Lung (tissue), 12 donors: ENCODE measurements around the gene C4orf36. TPM values are rescaled to one million over a fixed set of nuclear protein-coding genes. Genes with fewer than 3 reads are reported as not detected.
"Not testable (repeated sequence)": the region's sequence is repeated elsewhere in the genome, so short reads cannot be mapped to it uniquely, and the experiment has no call there.

Experiments used
- ATAC-seq: fragments of 200-7000 bp; cut with Tn5 transposase; one replicate; pipeline ENCODE4 v1.9.1; 2020; ENCODE audit warnings: moderate number of reproducible peaks; ENCODE audit not compliant: insufficient read depth, low FRiP score
- DNase-seq, 3 donors: peaks; one replicate each; pipeline ENCODE4 v3.0.0-alpha.2; 2013 to 2017
- H3K27ac ChIP-seq, 2 donors: one replicate each; pipeline ENCODE4 v1.5.1; 2013; ENCODE audit warnings: mild to moderate bottlenecking in 2 of 2, moderate library complexity in 2 of 2, control low read depth in 1 of 2, inconsistent platforms in 1 of 2, low read depth in 1 of 2, low read length in 1 of 2
- H3K27me3 ChIP-seq, 3 donors: one replicate each; pipeline ENCODE4 v1.5.1; 2013; ENCODE audit warnings: low read length in 2 of 3; ENCODE audit not compliant: control insufficient read depth in 3 of 3, insufficient read depth in 3 of 3
- H3K36me3 ChIP-seq, 4 donors: one replicate each; pipeline ENCODE4 v1.5.1; 2013; ENCODE audit warnings: low read length in 4 of 4, mild to moderate bottlenecking in 1 of 4, moderate library complexity in 1 of 4; ENCODE audit not compliant: control insufficient read depth in 4 of 4, insufficient read depth in 4 of 4
- H3K4me1 ChIP-seq, 5 donors: one replicate each; pipeline ENCODE4 v1.5.1; 2013; ENCODE audit warnings: low read length in 5 of 5, mild to moderate bottlenecking in 2 of 5, moderate library complexity in 1 of 5; ENCODE audit not compliant: control insufficient read depth in 5 of 5, insufficient read depth in 5 of 5
- H3K4me3 ChIP-seq: one replicate; pipeline ENCODE4 v1.5.1; 2013; ENCODE audit warnings: mild to moderate bottlenecking, control low read depth, moderate library complexity
- H3K9ac ChIP-seq, 2 donors: one replicate each; pipeline ENCODE4 v1.5.1; 2013; ENCODE audit warnings: low read length in 2 of 2, control low read depth in 1 of 2; ENCODE audit not compliant: insufficient read depth in 1 of 2
- H3K9me3 ChIP-seq, 4 donors: one replicate each; pipeline ENCODE4 v1.5.1; 2013; ENCODE audit warnings: low read length in 3 of 4, mild to moderate bottlenecking in 1 of 4, moderate library complexity in 1 of 4; ENCODE audit not compliant: control insufficient read depth in 4 of 4, insufficient read depth in 3 of 4
- WGBS, 2 donors: extraction: QIAGEN DNeasy Blood & Tissue Kit; methylation state at CpG; one replicate each; pipeline ENCODE4 v1.1.7; 2013; 5-methylcytosine and 5-hydroxymethylcytosine counted together
- polyA plus RNA-seq, 2 donors: library from polyadenylated mRNA; stranded (reverse); fragments of 200-250 nt; gene quantifications; one replicate each; pipeline ENCODE4 v1.2.1, GENCODE V29; 2013
- total RNA-seq, 2 donors: library from RNA; depleted of rRNA in 1 of 2; stranded (reverse); fragments of >200 nt in 1 of 2; gene quantifications; one replicate each; pipeline ENCODE4 v1.2.1, GENCODE V29; 2014 to 2021
- TF ChIP-seq, protein P1 (sequence below): IDR thresholded peaks from 2 replicates; pipeline ENCODE4 v1.5.1; 2012; ENCODE audit warnings: mild to moderate bottlenecking; ENCODE audit errors: control extremely low read depth, extremely low read depth
- donor health status: control.
- donor health status: control.
- donor health status: Bipolar disorder and iron deficiency.
- donor health status: healthy.
- donor health status: DM: yes; HTN: yes; CAD: no.

C4orf36 gene
- total and polyA plus RNA-seq, 4 donors = 0.61 to 3.3 (median 1.4) TPM

DNA sequence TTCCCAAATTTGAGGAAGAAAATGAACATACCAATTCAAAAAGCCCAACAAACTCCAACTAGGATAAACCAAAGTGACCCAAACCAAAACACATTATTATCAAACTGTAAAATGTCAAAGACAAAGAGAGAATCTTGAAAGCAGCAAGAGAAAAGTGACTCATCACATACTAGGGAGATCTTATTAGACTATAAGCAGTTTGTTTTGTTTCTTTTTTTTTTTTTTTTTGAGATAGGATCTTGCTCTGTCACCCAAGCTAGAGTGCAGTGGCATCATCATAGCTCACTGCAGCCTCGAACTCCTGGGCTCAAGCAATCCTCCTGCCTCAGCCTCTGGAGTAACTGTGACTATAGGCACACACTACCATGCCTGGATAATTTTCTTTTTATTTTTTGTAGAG lies 12.6 kb downstream of the C4orf36 start:
- Histone ChIP-seq H3K4me3 (no peak overlapping the region), H3K27me3 (no peaks in the 10 kb centered on the region), H3K36me3 (no peaks in the 10 kb centered on the region), H3K27ac (no peak overlapping the region), H3K4me1 (no peaks in the 10 kb centered on the region), H3K9me3 (peaks cover 0 to 14% (median 9%) of the 10 kb centered on the region in 4 donors), H3K9ac (no peak overlapping the region)
- ATAC-seq (no peak), DNase-seq (no peak)
- TF ChIP-seq, protein P1, sequence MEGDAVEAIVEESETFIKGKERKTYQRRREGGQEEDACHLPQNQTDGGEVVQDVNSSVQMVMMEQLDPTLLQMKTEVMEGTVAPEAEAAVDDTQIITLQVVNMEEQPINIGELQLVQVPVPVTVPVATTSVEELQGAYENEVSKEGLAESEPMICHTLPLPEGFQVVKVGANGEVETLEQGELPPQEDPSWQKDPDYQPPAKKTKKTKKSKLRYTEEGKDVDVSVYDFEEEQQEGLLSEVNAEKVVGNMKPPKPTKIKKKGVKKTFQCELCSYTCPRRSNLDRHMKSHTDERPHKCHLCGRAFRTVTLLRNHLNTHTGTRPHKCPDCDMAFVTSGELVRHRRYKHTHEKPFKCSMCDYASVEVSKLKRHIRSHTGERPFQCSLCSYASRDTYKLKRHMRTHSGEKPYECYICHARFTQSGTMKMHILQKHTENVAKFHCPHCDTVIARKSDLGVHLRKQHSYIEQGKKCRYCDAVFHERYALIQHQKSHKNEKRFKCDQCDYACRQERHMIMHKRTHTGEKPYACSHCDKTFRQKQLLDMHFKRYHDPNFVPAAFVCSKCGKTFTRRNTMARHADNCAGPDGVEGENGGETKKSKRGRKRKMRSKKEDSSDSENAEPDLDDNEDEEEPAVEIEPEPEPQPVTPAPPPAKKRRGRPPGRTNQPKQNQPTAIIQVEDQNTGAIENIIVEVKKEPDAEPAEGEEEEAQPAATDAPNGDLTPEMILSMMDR = no peak
- WGBS, 2 donors = 75 to 81% methylated on average over 1 of the region's 1 CpG

DNA sequence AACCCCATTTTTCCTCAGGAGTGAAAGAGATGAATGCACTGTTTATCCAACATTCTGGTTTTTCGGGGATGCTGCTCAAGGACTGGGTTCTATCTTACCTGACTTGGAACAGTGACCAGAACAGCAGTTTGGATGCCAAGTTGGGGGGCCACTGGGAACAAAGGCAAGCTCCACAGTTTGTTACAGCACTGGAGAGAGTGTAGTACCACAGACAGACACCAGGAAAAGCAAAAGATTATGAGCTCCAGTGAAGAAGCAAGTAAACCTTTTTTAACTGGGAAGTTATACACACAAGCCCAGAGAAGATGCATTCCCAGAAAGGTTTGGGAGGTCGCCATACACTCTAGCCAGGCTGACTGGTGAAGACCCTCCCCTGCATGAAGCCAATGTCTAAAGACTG lies 13.6 kb downstream of the C4orf36 start:
- Histone ChIP-seq H3K4me1 (no peaks in the 10 kb centered on the region), H3K9me3 (peaks cover 0 to 14% (median 9%) of the 10 kb centered on the region in 4 donors), H3K27me3 (no peaks in the 10 kb centered on the region), H3K27ac (no peak overlapping the region), H3K9ac (no peak overlapping the region), H3K4me3 (no peak overlapping the region), H3K36me3 (no peaks in the 10 kb centered on the region)
- ATAC-seq (no peak), DNase-seq (no peak)
- WGBS, 2 donors = 94 to 98% methylated on average over 2 of the region's 2 CpGs
- TF ChIP-seq, protein P1 = no peak

DNA sequence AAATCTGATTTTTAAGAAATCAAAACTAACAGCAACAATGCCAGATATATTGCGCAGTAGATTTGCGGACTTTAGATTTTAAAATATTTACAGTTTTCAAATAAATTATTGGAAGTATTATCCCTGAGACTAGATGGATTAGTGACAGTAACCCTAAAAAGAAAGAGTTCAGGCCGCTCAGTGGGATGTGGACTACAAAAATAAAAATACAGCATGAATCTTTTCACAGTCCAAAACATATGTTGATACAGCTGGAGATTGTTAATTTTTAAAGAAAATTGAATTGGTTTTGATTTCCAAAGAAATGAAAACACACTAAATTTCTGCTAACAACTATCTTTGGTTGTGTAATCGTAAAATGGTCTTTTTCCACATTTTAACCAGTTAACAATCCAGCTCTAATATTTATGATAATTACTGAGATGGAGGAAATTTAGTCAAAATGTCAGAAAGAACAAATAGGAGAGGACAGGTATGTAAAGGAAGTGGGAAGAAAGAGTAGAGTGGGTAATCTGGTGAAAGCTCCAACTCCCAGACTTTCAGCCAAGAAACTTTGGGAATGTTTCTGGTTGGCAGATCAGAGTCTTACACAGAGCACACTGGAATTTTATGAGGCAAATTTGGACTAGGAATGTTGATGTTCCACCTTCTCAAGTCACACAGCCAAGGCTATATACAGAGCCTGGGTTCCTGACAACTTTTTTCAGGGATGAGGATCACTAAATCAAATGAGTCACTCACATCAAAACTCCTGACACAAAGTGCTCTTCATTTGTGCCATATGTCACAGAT lies 15.1 kb downstream of the C4orf36 start:
- Histone ChIP-seq H3K4me3 (no peak overlapping the region), H3K36me3 (no peaks in the 10 kb centered on the region), H3K9me3 (peaks cover 0 to 14% (median 9%) of the 10 kb centered on the region in 4 donors), H3K27me3 (no peaks in the 10 kb centered on the region), H3K27ac (no peak overlapping the region), H3K4me1 (no peaks in the 10 kb centered on the region), H3K9ac (no peak overlapping the region)
- WGBS, 2 donors = 89 to 91% methylated on average over 4 of the region's 4 CpGs
- DNase-seq (no peak), ATAC-seq (no peak)
- TF ChIP-seq, protein P1 = no peak

DNA sequence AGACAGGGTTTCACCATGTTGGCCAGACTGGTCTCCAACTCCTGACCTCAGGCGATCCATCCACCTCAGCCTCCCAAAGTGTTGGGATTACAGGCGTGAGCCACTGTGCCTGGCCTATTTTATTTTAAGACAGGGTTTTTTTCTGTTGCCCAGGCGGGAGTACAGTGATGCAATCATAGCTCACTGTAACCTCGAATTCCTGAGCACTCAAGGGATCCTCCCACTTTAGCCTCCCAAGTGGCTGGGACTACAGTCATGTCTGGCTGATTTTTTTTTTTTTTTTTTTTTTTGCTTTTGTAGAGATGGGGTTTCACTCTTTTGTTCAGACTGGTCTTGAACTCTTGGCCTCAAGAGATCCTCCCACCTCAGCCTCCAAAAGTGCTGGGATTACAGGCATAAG lies 16.8 kb downstream of the C4orf36 start:
- not testable (repeated sequence) for ATAC-seq
- WGBS, 2 donors = 84 to 85% methylated on average over 4 of the region's 4 CpGs

More for the DNA sequence above, 16.8 kb downstream of the C4orf36 start:
- DNase-seq, H3K9ac ChIP-seq, H3K27ac ChIP-seq, H3K36me3 ChIP-seq, H3K27me3 ChIP-seq, H3K4me1 ChIP-seq, H3K4me3 ChIP-seq: not testable (repeated sequence)
- peaks cover 0 to 14% (median 9%) of the 10 kb centered on the region in 4 donors for H3K9me3 ChIP-seq
